K562 (cell line): ENCODE data around the gene SAMM50. TPM values are rescaled to one million over a fixed set of nuclear protein-coding genes. Genes with fewer than 3 reads are reported as not detected.

ENCODE experiments used
- ATAC-seq: fragments of 200-7000 bp; cut with Tn5 transposase; 3 replicates; pipeline ENCODE4 v1.9.1; 2020; ENCODE audit warnings: moderate library complexity
- BruUV-seq: library from RNA; stranded (reverse); fragments of 400-500 nt; replicated peaks from 2 replicates; lab custom pipeline; 2021; lab: Mats Ljungman, UMichigan
- CTCF ChIA-PET: fragments of 300-600 bp; formaldehyde crosslinking; extraction: SDS; loops from one replicate; lab custom pipeline; 2021; ENCODE audit warnings: low intra/inter-chr PET ratio; lab: Yijun Ruan, JAX
- POLR2A ChIA-PET: fragments of 300-600, 350-650 bp; sonication (Branson Sonifier 250); formaldehyde crosslinking; extraction: SDS; loops from one replicate; lab custom pipeline; 2021; ENCODE audit warnings: antibody characterized with exemption, inconsistent platforms; lab: Yijun Ruan, JAX
- DNase-seq, 4 experiments: peaks; one replicate each; pipeline versions ENCODE4 v3.0.0 to v3.0.0-alpha.2; 2011 to 2018; ENCODE audit warnings: low spot score in 3 of 4, mixed read lengths in 3 of 4; ENCODE audit errors: extremely low read depth in 1 of 4
- FAIRE-seq: peaks from 2 replicates; lab custom pipeline; 2011; peaks lifted over from hg19 to GRCh38; lab: Jason Lieb, UNC
- H2AFZ ChIP-seq: 2 replicates; pipeline ENCODE4 v1.6.0; 2011; ENCODE audit warnings: low read depth, low read length, control low read depth, inconsistent platforms
- H3K27ac ChIP-seq: fragments of 200-600 bp; 3 replicates; pipeline ENCODE4 v1.8.0; 2011; ENCODE audit warnings: low read depth, mild to moderate bottlenecking, control low read depth, inconsistent platforms, low read length, moderate library complexity, mixed read lengths; ENCODE audit errors: extremely low read depth
- H3K27me3 ChIP-seq, 2 experiments: fragments of 300-600 bp in 1 of 2; 2 replicates in 1 of 2; 3 replicates in 1 of 2; pipeline versions ENCODE4 v1.6.0 to v1.8.0; 2011; ENCODE audit warnings: inconsistent platforms in 2 of 2, low read length in 2 of 2, mild to moderate bottlenecking in 1 of 2, mixed read lengths in 1 of 2, moderate library complexity in 1 of 2; ENCODE audit not compliant: control insufficient read depth in 2 of 2, insufficient read depth in 2 of 2
- H3K36me3 ChIP-seq: fragments of 300-600 bp; 3 replicates; pipeline ENCODE4 v1.8.0; 2011; ENCODE audit warnings: mild to moderate bottlenecking, low read length, inconsistent platforms; ENCODE audit not compliant: control insufficient read depth, insufficient read depth
- H3K4me1 ChIP-seq, 2 experiments: fragments of 200-600 bp in 1 of 2; replicated peaks in 1 of 2; 2 replicates in 1 of 2; 3 replicates in 1 of 2; pipeline versions ENCODE4 v1.5.1 to v1.8.0; 2011; ENCODE audit warnings: inconsistent platforms in 2 of 2, low read length in 2 of 2, mild to moderate bottlenecking in 1 of 2, mixed read lengths in 1 of 2, moderate library complexity in 1 of 2; ENCODE audit not compliant: control insufficient read depth in 2 of 2, insufficient read depth in 2 of 2
- H3K4me2 ChIP-seq: 2 replicates; pipeline ENCODE4 v1.6.1; 2011; ENCODE audit warnings: low read length, control low read depth, inconsistent platforms, mixed read lengths; ENCODE audit not compliant: insufficient read depth
- H3K4me3 ChIP-seq: fragments of 200-600 bp; sonication (generic), shearing (Covaris generic); 2 replicates; pipeline ENCODE4 v1.5.1; 2016; ENCODE audit warnings: control low read depth, inconsistent platforms
- H3K79me2 ChIP-seq: fragments of 200-600 bp; 3 replicates; pipeline ENCODE4 v1.8.0; 2011; ENCODE audit warnings: low read length, inconsistent platforms; ENCODE audit not compliant: control insufficient read depth, insufficient read depth
- H3K9ac ChIP-seq, 2 experiments: 2 replicates each; pipeline versions ENCODE4 v1.6.0 to v1.6.1; 2011; ENCODE audit warnings: low read depth in 2 of 2, low read length in 2 of 2, control low read depth in 1 of 2, inconsistent platforms in 1 of 2, mild to moderate bottlenecking in 1 of 2, mixed read lengths in 1 of 2; ENCODE audit not compliant: insufficient read depth in 1 of 2
- H3K9me1 ChIP-seq: one replicate; pipeline ENCODE4 v1.6.0; 2011; ENCODE audit warnings: inconsistent platforms, mild to moderate bottlenecking, low read length, moderate library complexity; ENCODE audit not compliant: control insufficient read depth, insufficient read depth
- H3K9me3 ChIP-seq: replicated peaks from 2 replicates; pipeline ENCODE4 v1.5.1; 2011; ENCODE audit warnings: low read depth, low read length, inconsistent platforms; ENCODE audit not compliant: control insufficient read depth, insufficient read depth
- H4K20me1 ChIP-seq: replicated peaks from 2 replicates; pipeline ENCODE4 v1.6.1; 2011; ENCODE audit warnings: low read length, inconsistent platforms, mixed read lengths; ENCODE audit not compliant: control insufficient read depth, insufficient read depth
- ARHGAP35 ChIP-seq: fragments of 450-650 bp; IDR thresholded peaks from 2 replicates; pipeline ENCODE4 v1.6.1; 2018; ENCODE audit not compliant: partially characterized antibody
- ARID3B ChIP-seq: fragments of 250-450 bp; sonication (Bioruptor Pico); IDR thresholded peaks from 2 replicates; pipeline ENCODE4 v1.4.0; 2020; ENCODE audit warnings: borderline replicate concordance
- BRD4 ChIP-seq: fragments of 200-600 bp; sonication (generic); IDR thresholded peaks from 2 replicates; pipeline ENCODE4 v1.6.1; 2017; ENCODE audit warnings: inconsistent platforms
- CCNT2 ChIP-seq: IDR thresholded peaks from 2 replicates; pipeline ENCODE4 v1.6.1; 2011; ENCODE audit warnings: borderline replicate concordance, low read depth, mild to moderate bottlenecking, moderate library complexity, mixed read lengths, low read length; ENCODE audit not compliant: insufficient read length; ENCODE audit errors: extremely low read depth
- GMEB1 ChIP-seq: fragments of 250-450 bp; sonication (Bioruptor Pico); IDR thresholded peaks from 2 replicates; pipeline ENCODE4 v1.4.0; 2020; ENCODE audit warnings: mild to moderate bottlenecking
- GTF2A2 ChIP-seq: IDR thresholded peaks from 2 replicates; pipeline ENCODE4 v1.6.1; 2016; ENCODE audit warnings: mild to moderate bottlenecking, missing genetic modification characterization, missing compliant biosample characterization
- HSF4 ChIP-seq: fragments of 250-450 bp; sonication (Bioruptor Pico); IDR thresholded peaks from 2 replicates; pipeline ENCODE4 v2.1.2; 2022; ENCODE audit warnings: mild to moderate bottlenecking, moderate library complexity, borderline replicate concordance
- MBD2 ChIP-seq: sonication (generic); IDR thresholded peaks from 2 replicates; pipeline ENCODE4 v1.6.1; 2016; ENCODE audit warnings: low read depth, borderline replicate concordance
- MLX ChIP-seq, 2 experiments: fragments of 450-650 bp in 1 of 2; sonication (generic) in 1 of 2; formaldehyde crosslinking; conservative IDR thresholded peaks; 2 replicates each; pipeline versions ENCODE4 v1.4.0 to v1.8.1; 2020 to 2022; ENCODE audit warnings: mild to moderate bottlenecking in 1 of 2, missing genetic modification reagents in 1 of 2
- PHF8 ChIP-seq: fragments of 200-600 bp; sonication (generic); IDR thresholded peaks from 2 replicates; pipeline ENCODE4 v1.6.1; 2012; ENCODE audit warnings: mixed run types, mild to moderate bottlenecking, inconsistent platforms, low read length, moderate library complexity, borderline replicate concordance
- SFPQ ChIP-seq: fragments of 200-400 bp; formaldehyde crosslinking; IDR thresholded peaks from 2 replicates; pipeline ENCODE4 v1.6.1; 2017; ENCODE audit warnings: mild to moderate bottlenecking, low read depth, low read length, moderate library complexity
- SIRT6 ChIP-seq: IDR thresholded peaks from one replicate; pipeline ENCODE4 v1.6.1; 2012; ENCODE audit warnings: low read depth, mild to moderate bottlenecking, control low read depth, inconsistent platforms, low read length, moderate library complexity
- SRSF9 ChIP-seq: fragments of 200-400 bp; formaldehyde crosslinking; IDR thresholded peaks from 2 replicates; pipeline ENCODE4 v1.6.1; 2017; ENCODE audit warnings: low read depth, low read length, borderline replicate concordance
- USF1 ChIP-seq: sonication (generic); formaldehyde crosslinking; IDR thresholded peaks from 2 replicates; pipeline ENCODE4 v1.9.0; 2022; ENCODE audit warnings: mild to moderate bottlenecking, missing genetic modification reagents
- ZBTB17 ChIP-seq: fragments of 450-650 bp; formaldehyde crosslinking; IDR thresholded peaks from 2 replicates; pipeline ENCODE4 v1.4.0; 2020; ENCODE audit warnings: mild to moderate bottlenecking
- ZNF717 ChIP-seq: fragments of 250-450 bp; sonication (Bioruptor Pico); IDR thresholded peaks from 2 replicates; pipeline ENCODE4 v1.5.0; 2021
- ZNF75A ChIP-seq: fragments of 450-650 bp; formaldehyde crosslinking; IDR thresholded peaks from 2 replicates; pipeline ENCODE4 v1.4.0; 2020; ENCODE audit warnings: mild to moderate bottlenecking
- WGBS: fragments of 100-300 bp; shearing (Covaris generic); methylation state at CpG from one replicate; pipeline ENCODE4 v1.1.6; 2016; ENCODE audit warnings: low coverage, mixed read lengths; ENCODE audit not compliant: insufficient coverage; ENCODE audit errors: missing lambda C conversion rate; 5-methylcytosine and 5-hydroxymethylcytosine counted together
- in situ Hi-C: fragments of 300-500 bp; cut with MboI; formaldehyde crosslinking; loops from 4 replicates; pipeline ENCODE4 v1.15.0; 2018; ENCODE audit warnings: inconsistent platforms, mixed read lengths
- intact Hi-C: fragments of 100-400 bp; cut with micrococcal nuclease; formaldehyde crosslinking; loops from 2 replicates; pipeline ENCODE4 v1.14.2; 2022
- polyA plus RNA-seq, 8 experiments: library from polyadenylated mRNA; depleted of rRNA in 4 of 8; stranded (reverse) in 5 of 8; unstranded in 3 of 8; fragments of >200 nt; fragmentation: Nextera tagmentation in 2 of 8; fragmentation: Illumina TruSeq in 1 of 8; extraction: Ambion mirVana in 2 of 8; extraction: Trizol in 1 of 8; gene quantifications; 2 replicates each; pipeline versions ENCODE4 v1.2.1 to v1.2.3, GENCODE V29; 2011 to 2014; ENCODE audit warnings: inconsistent platforms in 1 of 8, missing spikeins in 1 of 8
- total RNA-seq, 7 experiments: library from RNA; depleted of rRNA in 6 of 7; stranded (reverse); fragments of >200 nt in 6 of 7; fragmentation: Illumina TruSeq in 2 of 7; extraction: Trizol in 2 of 7; gene quantifications; 2 replicates each; pipeline versions ENCODE4 v1.2.1 to v1.2.3, GENCODE V29; 2011 to 2021; ENCODE audit warnings: low replicate concordance in 1 of 7

SAMM50 gene
- total and polyA plus RNA-seq, 9 of the 15 experiments (the other 6 are each of a cell fraction or from before 2014, with no cell fraction given), result 14.6 to 49.3 (median 38.1) TPM

- Histone ChIP-seq H3K9me1 (peaks cover 4% of the 10 kb centered on the region), H2AFZ (no peak overlapping the region), H3K4me1 (peaks cover 11 to 14% of the 10 kb centered on the region in 2 experiments; a peak in 3 of 5 replicates), H3K4me3 (no peak overlapping the region), H3K79me2 (peaks cover 30% of the 10 kb centered on the region), H4K20me1 (no peaks in the 10 kb centered on the region), H3K9ac (no peak overlapping the region), H3K9me3 (no peaks in the 10 kb centered on the region), H3K27ac (no peak overlapping the region), H3K4me2 (no peak overlapping the region), H3K36me3 (no peaks in the 10 kb centered on the region), H3K27me3 (no peaks in the 10 kb centered on the region)
- 33% methylated on average over 2 of the region's 7 CpGs for WGBS
- no TSS peak for BruUV-seq
- FAIRE-seq, result no peak
- CTCF ChIA-PET, result no interaction called here
- TF ChIP-seq BRD4 (no peak), USF1 (no peak), CCNT2 (no peak), ARID3B (no peak), HSF4 (CRISPR knock-in tag) (no peak), GMEB1 (CRISPR knock-in tag) (no peak), ZNF717 (no peak), SRSF9 (no peak), ZNF75A (CRISPR knock-in tag) (no peak), PHF8 (no peak), GTF2A2 (tag) (no peak), ZBTB17 (CRISPR knock-in tag) (no peak), SFPQ (no peak), ARHGAP35 (no peak), MBD2 (no peak), SIRT6 (no peak), MLX (CRISPR knock-in tag; conservative IDR thresholded peaks at IDR 0.05) (no peak)
- DNase-seq, result no peak
- POLR2A ChIA-PET, result interaction anchor here (0.7 to 1.2 kb wide), 2 partner anchors 9 to 259 kb away, joined by 3 read pairs; no protein-coding TSS in a partner anchor
- in situ Hi-C loops (no loop called here), intact Hi-C loops (no loop called here)
- no peak for ATAC-seq
Observed at GRCh38 chr22:43951966-43952365, 3.3 kb upstream of the SAMM50 start.
